Memory B cell (primary cell): ENCODE results near the gene ATP9A.
"Not testable (repeated sequence)": the region's sequence is repeated elsewhere in the genome, so short reads cannot be mapped to it uniquely, and the experiment has no call there.

Source experiments
- ATAC-seq: fragments of 150-1000 bp; cut with Tn5 transposase; 2 replicates; pipeline ENCODE4 v1.10.0; 2021; ENCODE audit warnings: low read depth, mild to moderate bottlenecking, moderate library complexity
- DNase-seq, 2 donors: peaks; one replicate each; pipeline ENCODE4 v3.0.0; 2022; ENCODE audit warnings: low spot score in 2 of 2
- H3K27ac Mint-ChIP-seq: one replicate; pipeline ENCODE4 v1.8.0; 2022; ENCODE audit warnings: mild to moderate bottlenecking, moderate library complexity, mixed read lengths
- H3K27me3 Mint-ChIP-seq: one replicate; pipeline ENCODE4 v1.8.0; 2022; ENCODE audit warnings: mixed read lengths
- H3K36me3 Mint-ChIP-seq: one replicate; pipeline ENCODE4 v1.8.0; 2022; ENCODE audit warnings: mild to moderate bottlenecking, mixed read lengths
- H3K4me1 Mint-ChIP-seq: one replicate; pipeline ENCODE4 v1.8.0; 2022; ENCODE audit warnings: mixed read lengths
- H3K4me3 Mint-ChIP-seq: one replicate; pipeline ENCODE4 v1.8.0; 2022; ENCODE audit warnings: mild to moderate bottlenecking, moderate library complexity, mixed read lengths
- H3K9me3 Mint-ChIP-seq: one replicate; pipeline ENCODE4 v1.8.0; 2022; ENCODE audit warnings: mixed read lengths

ATP9A gene

GRCh38 chr20:51734876-51735720 lies 33.1 kb downstream of the ATP9A start:
- Mint-ChIP-seq H3K36me3 (no peaks in the 10 kb centered on the region), H3K9me3 (no peaks in the 10 kb centered on the region), H3K4me3 (no peak overlapping the region), H3K27me3 (peaks cover 2% of the 10 kb centered on the region), H3K4me1 (no peaks in the 10 kb centered on the region), H3K27ac (no peak overlapping the region)
- DNase-seq = no peak
- ATAC-seq = no peak

- DNase-seq (no peak), ATAC-seq (no peak)
- Mint-ChIP-seq H3K27ac (no peak overlapping the region), H3K4me3 (no peak overlapping the region), H3K4me1 (no peaks in the 10 kb centered on the region), H3K27me3 (peaks cover 2% of the 10 kb centered on the region), H3K36me3 (no peaks in the 10 kb centered on the region), H3K9me3 (no peaks in the 10 kb centered on the region)
Observed at GRCh38 chr20:51733070-51733469, 35.1 kb downstream of the ATP9A start.

GRCh38 chr20:51732096-51732791 lies 35.9 kb downstream of the ATP9A start:
- Mint-ChIP-seq H3K27me3 (peaks cover 2% of the 10 kb centered on the region), H3K27ac (no peak overlapping the region), H3K9me3 (no peaks in the 10 kb centered on the region), H3K4me3 (no peak overlapping the region), H3K36me3 (no peaks in the 10 kb centered on the region), H3K4me1 (no peaks in the 10 kb centered on the region)
- DNase-seq (no peak), ATAC-seq (no peak)

GRCh38 chr20:51731731-51732095 lies 36.5 kb downstream of the ATP9A start:
- DNase-seq (no peak), ATAC-seq (no peak)
- H3K27me3 Mint-ChIP-seq = peaks cover 2% of the 10 kb centered on the region
- no peak overlapping the region for H3K27ac Mint-ChIP-seq
- no peaks in the 10 kb centered on the region for H3K36me3 Mint-ChIP-seq
- H3K4me1 Mint-ChIP-seq = no peaks in the 10 kb centered on the region
- H3K9me3 Mint-ChIP-seq = no peaks in the 10 kb centered on the region
- H3K4me3 Mint-ChIP-seq = no peak overlapping the region

GRCh38 chr20:51729771-51730170 lies 38.4 kb downstream of the ATP9A start:
- DNase-seq (no peak), ATAC-seq (no peak)
- no peaks in the 10 kb centered on the region for H3K9me3 Mint-ChIP-seq
- no peaks in the 10 kb centered on the region for H3K36me3 Mint-ChIP-seq
- no peak overlapping the region for H3K4me3 Mint-ChIP-seq
- H3K27me3 Mint-ChIP-seq = peaks cover 5% of the 10 kb centered on the region
- H3K4me1 Mint-ChIP-seq = no peaks in the 10 kb centered on the region
- H3K27ac Mint-ChIP-seq = no peak overlapping the region

GRCh38 chr20:51728737-51729136 lies 39.5 kb downstream of the ATP9A start:
- no peak for ATAC-seq

GRCh38 chr20:51727872-51728271 lies 40.3 kb downstream of the ATP9A start:
- no peak for DNase-seq
- H3K9me3 Mint-ChIP-seq = no peaks in the 10 kb centered on the region
- no peak for ATAC-seq
- H3K4me1 Mint-ChIP-seq = no peaks in the 10 kb centered on the region
- H3K4me3 Mint-ChIP-seq = no peak overlapping the region
- H3K27me3 Mint-ChIP-seq = peaks cover 7% of the 10 kb centered on the region
- no peaks in the 10 kb centered on the region for H3K36me3 Mint-ChIP-seq
- H3K27ac Mint-ChIP-seq = no peak overlapping the region

More at GRCh38 chr20:51728737-51729136, 39.5 kb downstream of the ATP9A start:
- H3K4me3 Mint-ChIP-seq = no peak overlapping the region
- no peaks in the 10 kb centered on the region for H3K4me1 Mint-ChIP-seq
- no peak overlapping the region for H3K27ac Mint-ChIP-seq
- H3K27me3 Mint-ChIP-seq = peaks cover 5% of the 10 kb centered on the region
- no peaks in the 10 kb centered on the region for H3K9me3 Mint-ChIP-seq
- no peak for DNase-seq
- no peaks in the 10 kb centered on the region for H3K36me3 Mint-ChIP-seq

GRCh38 chr20:51725584-51726176 lies 42.5 kb downstream of the ATP9A start:
- H3K27ac Mint-ChIP-seq = no peak overlapping the region
- no peaks in the 10 kb centered on the region for H3K4me1 Mint-ChIP-seq
- peaks cover 10% of the 10 kb centered on the region for H3K27me3 Mint-ChIP-seq
- ATAC-seq (no peak), DNase-seq (no peak)
- no peak overlapping the region for H3K4me3 Mint-ChIP-seq
- no peaks in the 10 kb centered on the region for H3K36me3 Mint-ChIP-seq
- no peaks in the 10 kb centered on the region for H3K9me3 Mint-ChIP-seq

- H3K4me3 Mint-ChIP-seq, H3K27me3 Mint-ChIP-seq: not testable (repeated sequence)
Observed at GRCh38 chr20:51723026-51723425, 45.2 kb downstream of the ATP9A start.

GRCh38 chr20:51722246-51722645 lies 45.9 kb downstream of the ATP9A start:
- H3K4me1 Mint-ChIP-seq, DNase-seq, ATAC-seq, H3K36me3 Mint-ChIP-seq, H3K4me3 Mint-ChIP-seq, H3K9me3 Mint-ChIP-seq, H3K27ac Mint-ChIP-seq, H3K27me3 Mint-ChIP-seq: not testable (repeated sequence)

More at GRCh38 chr20:51723026-51723425, 45.2 kb downstream of the ATP9A start:
- H3K27ac Mint-ChIP-seq, H3K9me3 Mint-ChIP-seq, DNase-seq, H3K36me3 Mint-ChIP-seq, ATAC-seq, H3K4me1 Mint-ChIP-seq: not testable (repeated sequence)

GRCh38 chr20:51720854-51721253 lies 47.3 kb downstream of the ATP9A start:
- H3K27ac Mint-ChIP-seq = no peak overlapping the region
- peaks cover 10% of the 10 kb centered on the region for H3K27me3 Mint-ChIP-seq
- H3K4me3 Mint-ChIP-seq = no peak overlapping the region
- H3K4me1 Mint-ChIP-seq = no peaks in the 10 kb centered on the region
- H3K9me3 Mint-ChIP-seq = no peaks in the 10 kb centered on the region
- ATAC-seq = no peak
- DNase-seq = no peak
- H3K36me3 Mint-ChIP-seq = no peaks in the 10 kb centered on the region

GRCh38 chr20:51720384-51720783 lies 47.8 kb downstream of the ATP9A start:
- Mint-ChIP-seq H3K9me3 (no peaks in the 10 kb centered on the region), H3K4me1 (no peaks in the 10 kb centered on the region), H3K36me3 (no peaks in the 10 kb centered on the region), H3K4me3 (no peak overlapping the region), H3K27ac (no peak overlapping the region), H3K27me3 (peaks cover 7% of the 10 kb centered on the region)
- DNase-seq = no peak
- ATAC-seq = no peak

GRCh38 chr20:51715856-51716185 lies 52.4 kb downstream of the ATP9A start:
- Mint-ChIP-seq H3K27ac (no peak overlapping the region), H3K9me3 (no peaks in the 10 kb centered on the region), H3K4me3 (no peak overlapping the region), H3K27me3 (peaks cover 6% of the 10 kb centered on the region), H3K4me1 (no peaks in the 10 kb centered on the region), H3K36me3 (no peaks in the 10 kb centered on the region)
- DNase-seq = no peak
- ATAC-seq = no peak

- DNase-seq (no peak), ATAC-seq (no peak)
- Mint-ChIP-seq H3K27me3 (peaks cover 6% of the 10 kb centered on the region), H3K4me3 (no peak overlapping the region), H3K27ac (no peak overlapping the region), H3K4me1 (no peaks in the 10 kb centered on the region), H3K36me3 (no peaks in the 10 kb centered on the region), H3K9me3 (no peaks in the 10 kb centered on the region)
Observed at GRCh38 chr20:51715163-51715855, 52.9 kb downstream of the ATP9A start.
